GM12891 (cell line): ENCODE measurements around the gene BORCS8.

Experiments used
- PAX5 ChIP-seq: IDR thresholded peaks from 2 replicates; pipeline ENCODE4 v1.6.1; 2011; ENCODE audit warnings: low read length, moderate library complexity, mild to moderate bottlenecking; ENCODE audit not compliant: insufficient read depth, severe bottlenecking
- POLR2A ChIP-seq: IDR thresholded peaks from 2 replicates; pipeline ENCODE4 v1.6.1; 2011; ENCODE audit warnings: low read depth, low read length, control low read depth
- POLR2AphosphoS5 ChIP-seq: IDR thresholded peaks from 2 replicates; pipeline ENCODE4 v1.6.1; 2011; ENCODE audit warnings: low read depth, low read length, control low read depth
- POU2F2 ChIP-seq: IDR thresholded peaks from 2 replicates; pipeline ENCODE4 v1.6.1; 2011; ENCODE audit warnings: low read depth, mild to moderate bottlenecking, control low read depth, low read length, moderate library complexity
- SPI1 ChIP-seq: IDR thresholded peaks from 2 replicates; pipeline ENCODE4 v1.6.1; 2011; ENCODE audit warnings: low read depth, low read length, control low read depth
- TAF1 ChIP-seq: IDR thresholded peaks from 2 replicates; pipeline ENCODE4 v1.6.1; 2011; ENCODE audit warnings: low read depth, low read length, control low read depth

DNA sequence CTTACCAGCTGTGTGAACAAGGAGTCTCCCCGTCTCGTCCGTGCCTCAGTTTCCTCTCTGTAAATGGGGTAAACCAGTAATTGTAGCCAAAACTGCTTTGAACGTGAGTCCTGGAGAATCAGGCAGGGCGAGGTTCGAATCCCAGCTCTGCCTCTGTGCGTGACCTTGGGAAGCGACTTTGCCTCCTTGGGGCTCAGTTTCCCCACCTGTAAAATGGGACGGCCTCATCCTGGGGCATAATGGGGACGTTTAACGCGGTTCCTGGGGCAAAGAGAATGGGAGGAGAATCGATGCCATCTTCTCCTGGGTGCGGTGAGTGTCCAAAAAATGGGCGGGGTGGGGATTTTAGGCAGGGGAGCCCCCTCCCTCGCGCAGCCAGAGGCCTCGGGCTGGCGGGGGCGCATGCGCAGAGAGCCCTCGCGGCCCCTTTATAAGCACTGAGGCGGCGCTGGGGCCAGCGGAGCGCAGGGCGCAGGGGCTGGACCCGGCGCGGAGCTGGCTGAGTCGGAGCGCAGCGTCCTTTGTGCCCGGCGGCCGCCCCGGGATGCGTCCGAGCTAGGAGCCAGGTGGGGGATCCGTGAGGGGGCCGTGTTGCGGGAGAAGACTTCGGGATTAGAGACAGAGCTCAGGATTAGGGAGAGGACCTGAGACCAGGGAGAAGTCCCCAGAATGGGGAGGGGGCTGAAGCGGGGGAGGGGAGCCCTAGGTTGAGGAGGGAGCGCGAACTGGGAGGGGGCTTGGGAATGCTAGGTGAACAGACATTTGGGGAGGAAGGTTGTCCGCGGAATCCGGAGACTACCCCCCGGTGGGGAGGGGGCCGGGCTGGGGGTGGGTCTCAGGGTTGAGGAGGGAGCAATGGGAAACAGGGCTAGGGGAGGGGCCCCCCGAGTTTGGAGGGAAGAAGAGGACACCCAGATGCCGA is 19.8 kb upstream of the BORCS8 start, which contains the start of gene NCAN:
- TF ChIP-seq POLR2AphosphoS5 = no peak
- TF ChIP-seq TAF1 = no peak
- TF ChIP-seq POLR2A = no peak
- no peak for TF ChIP-seq SPI1
- no peak for TF ChIP-seq PAX5
- no peak for TF ChIP-seq POU2F2
